ENCODE results near the gene PLCH1. TPM values are rescaled to one million over a fixed set of nuclear protein-coding genes. Genes with fewer than 3 reads are reported as not detected.

Gene PLCH1
- total RNA-seq, 6 donors from 2014 or later = 7.7 to 26.3 (median 13.6) TPM

DNA sequence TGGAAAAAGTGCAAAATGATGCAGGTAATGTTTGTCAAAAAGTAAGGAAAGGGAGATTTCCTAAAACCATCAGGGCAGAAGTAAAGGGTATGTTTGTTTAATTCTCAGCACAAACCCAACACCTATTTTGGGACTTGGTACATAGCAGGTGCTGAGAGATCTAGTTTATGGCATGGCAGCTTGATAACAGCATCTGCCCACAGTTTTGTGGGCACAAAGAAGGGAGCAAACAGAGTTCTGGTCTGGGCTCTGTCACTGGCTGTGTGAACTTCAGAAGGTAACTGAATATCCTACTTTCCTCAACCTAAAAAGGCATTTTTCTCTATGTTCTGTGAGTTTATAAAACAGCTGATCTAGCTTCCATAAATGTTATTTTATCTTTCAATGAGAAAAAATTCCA lies 141.6 kb downstream of the PLCH1 start:
- Histone ChIP-seq H3K9me3 (no peaks in the 10 kb centered on the region), H3K36me3 (no peaks in the 10 kb centered on the region), H3K27me3 (no peaks in the 10 kb centered on the region), H3K27ac (no peak overlapping the region), H3K4me3 (no peak overlapping the region), H3K4me1 (no peaks in the 10 kb centered on the region)
- DNase-seq (no peak), ATAC-seq (ENCODE audit: low FRiP score in 2 of 2) (no peak)
- TF ChIP-seq EP300 (IDR thresholded peaks at IDR 0.05) (no peak), POLR2A (IDR thresholded peaks at IDR 0.05) (no peak), POLR2AphosphoS5 (IDR thresholded peaks at IDR 0.05) (no peak)
- TF ChIP-seq, protein P1, sequence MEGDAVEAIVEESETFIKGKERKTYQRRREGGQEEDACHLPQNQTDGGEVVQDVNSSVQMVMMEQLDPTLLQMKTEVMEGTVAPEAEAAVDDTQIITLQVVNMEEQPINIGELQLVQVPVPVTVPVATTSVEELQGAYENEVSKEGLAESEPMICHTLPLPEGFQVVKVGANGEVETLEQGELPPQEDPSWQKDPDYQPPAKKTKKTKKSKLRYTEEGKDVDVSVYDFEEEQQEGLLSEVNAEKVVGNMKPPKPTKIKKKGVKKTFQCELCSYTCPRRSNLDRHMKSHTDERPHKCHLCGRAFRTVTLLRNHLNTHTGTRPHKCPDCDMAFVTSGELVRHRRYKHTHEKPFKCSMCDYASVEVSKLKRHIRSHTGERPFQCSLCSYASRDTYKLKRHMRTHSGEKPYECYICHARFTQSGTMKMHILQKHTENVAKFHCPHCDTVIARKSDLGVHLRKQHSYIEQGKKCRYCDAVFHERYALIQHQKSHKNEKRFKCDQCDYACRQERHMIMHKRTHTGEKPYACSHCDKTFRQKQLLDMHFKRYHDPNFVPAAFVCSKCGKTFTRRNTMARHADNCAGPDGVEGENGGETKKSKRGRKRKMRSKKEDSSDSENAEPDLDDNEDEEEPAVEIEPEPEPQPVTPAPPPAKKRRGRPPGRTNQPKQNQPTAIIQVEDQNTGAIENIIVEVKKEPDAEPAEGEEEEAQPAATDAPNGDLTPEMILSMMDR (IDR thresholded peaks at IDR 0.05) = no peak

DNA sequence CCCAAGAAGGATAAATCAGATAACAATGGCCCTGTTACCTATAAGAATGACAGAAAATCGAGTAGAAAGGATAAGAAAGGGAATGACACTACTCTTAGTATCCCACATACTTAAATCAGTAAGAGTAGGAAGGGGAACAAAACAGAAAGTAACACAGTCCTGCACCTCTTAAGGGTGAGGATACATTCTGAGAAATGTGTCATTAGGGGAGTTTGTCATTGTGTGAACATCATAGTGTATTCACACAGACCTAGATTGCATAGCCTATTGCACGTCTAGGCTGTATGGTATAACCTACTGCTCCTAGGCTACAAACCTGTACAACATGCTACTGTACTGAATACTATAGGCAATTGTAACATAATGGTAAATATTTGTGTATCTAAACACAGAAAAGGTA lies 142.6 kb downstream of the PLCH1 start:
- WGBS, 2 donors = 28 to 30% methylated on average over 2 of the region's 2 CpGs
- DNase-seq = no peak
- no peaks in the 10 kb centered on the region for H3K27me3 ChIP-seq

DNA sequence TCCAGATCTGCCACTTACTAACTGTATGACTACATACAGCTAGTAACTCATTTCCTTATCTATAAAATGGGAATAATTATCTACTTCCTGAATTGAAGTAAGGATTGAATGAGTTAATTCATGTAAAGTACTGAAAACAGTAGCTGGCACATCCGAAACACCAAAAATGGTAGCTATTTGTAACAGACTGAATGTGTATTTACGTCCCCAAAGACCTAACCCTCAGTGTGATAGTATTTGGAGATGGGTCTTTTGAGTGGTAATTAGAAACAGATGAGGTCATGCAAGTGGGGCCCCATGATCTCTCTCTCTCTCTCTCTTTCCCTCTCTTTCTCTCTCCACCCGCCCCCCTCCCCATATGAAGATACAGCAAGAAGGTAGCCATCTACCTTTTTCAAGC lies 146.2 kb downstream of the PLCH1 start:
- ATAC-seq (ENCODE audit: low FRiP score in 2 of 2) = no peak
- no peaks in the 10 kb centered on the region for H3K9me3 ChIP-seq
- no peak overlapping the region for H3K27ac ChIP-seq
- no peaks in the 10 kb centered on the region for H3K27me3 ChIP-seq
- no peak for DNase-seq
- H3K4me3 ChIP-seq = no peak overlapping the region
- WGBS, 2 donors = 80 to 91% methylated on average over 3 of the region's 3 CpGs
- TF ChIP-seq EP300 (IDR thresholded peaks at IDR 0.05) = no peak
- no peak for TF ChIP-seq POLR2A (IDR thresholded peaks at IDR 0.05)
- TF ChIP-seq, protein P1 (IDR thresholded peaks at IDR 0.05) = no peak
- TF ChIP-seq POLR2AphosphoS5 (IDR thresholded peaks at IDR 0.05) = no peak
- peaks cover 0 to 5% (median 0%) of the 10 kb centered on the region in 4 donors for H3K4me1 ChIP-seq
- no peaks in the 10 kb centered on the region for H3K36me3 ChIP-seq

More for the DNA sequence above, 142.6 kb downstream of the PLCH1 start:
- no peaks in the 10 kb centered on the region for H3K9me3 ChIP-seq
- ATAC-seq (ENCODE audit: low FRiP score in 2 of 2) = no peak
- no peaks in the 10 kb centered on the region for H3K4me1 ChIP-seq
- TF ChIP-seq POLR2AphosphoS5 (IDR thresholded peaks at IDR 0.05) = no peak
- TF ChIP-seq, protein P1 (IDR thresholded peaks at IDR 0.05) = no peak
- no peak for TF ChIP-seq EP300 (IDR thresholded peaks at IDR 0.05)
- TF ChIP-seq POLR2A (IDR thresholded peaks at IDR 0.05) = no peak
- H3K27ac ChIP-seq = no peak overlapping the region
- H3K4me3 ChIP-seq = no peak overlapping the region
- H3K36me3 ChIP-seq = no peaks in the 10 kb centered on the region

DNA sequence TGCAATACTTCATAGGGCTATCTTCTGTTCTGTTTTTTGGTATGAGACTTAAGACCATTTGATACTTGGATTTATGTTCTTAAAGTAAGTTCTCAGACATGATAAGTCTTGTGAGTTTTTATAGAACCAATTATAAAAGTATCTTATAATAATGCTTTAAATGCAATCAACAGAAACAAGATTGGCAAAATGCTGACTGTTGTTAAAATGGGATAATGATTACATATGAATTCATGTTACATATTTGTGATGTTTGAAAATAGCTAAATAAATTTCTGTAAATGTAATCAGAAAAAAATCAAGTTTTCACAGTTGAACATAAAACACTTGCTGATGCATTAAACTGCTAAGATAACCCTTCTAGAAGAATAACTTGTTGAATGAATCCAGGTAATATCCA lies 148.3 kb downstream of the PLCH1 start:
- H3K9me3 ChIP-seq = no peaks in the 10 kb centered on the region
- DNase-seq = no peak
- no peak for ATAC-seq (ENCODE audit: low FRiP score in 2 of 2)
- no peaks in the 10 kb centered on the region for H3K27me3 ChIP-seq
- H3K4me3 ChIP-seq = no peak overlapping the region
- H3K36me3 ChIP-seq = no peaks in the 10 kb centered on the region
- no peak overlapping the region for H3K27ac ChIP-seq
- TF ChIP-seq, protein P1 (IDR thresholded peaks at IDR 0.05) = no peak
- no peak for TF ChIP-seq POLR2AphosphoS5 (IDR thresholded peaks at IDR 0.05)
- TF ChIP-seq EP300 (IDR thresholded peaks at IDR 0.05) = no peak
- no peak for TF ChIP-seq POLR2A (IDR thresholded peaks at IDR 0.05)
- peaks cover 0 to 5% (median 0%) of the 10 kb centered on the region in 4 donors for H3K4me1 ChIP-seq

DNA sequence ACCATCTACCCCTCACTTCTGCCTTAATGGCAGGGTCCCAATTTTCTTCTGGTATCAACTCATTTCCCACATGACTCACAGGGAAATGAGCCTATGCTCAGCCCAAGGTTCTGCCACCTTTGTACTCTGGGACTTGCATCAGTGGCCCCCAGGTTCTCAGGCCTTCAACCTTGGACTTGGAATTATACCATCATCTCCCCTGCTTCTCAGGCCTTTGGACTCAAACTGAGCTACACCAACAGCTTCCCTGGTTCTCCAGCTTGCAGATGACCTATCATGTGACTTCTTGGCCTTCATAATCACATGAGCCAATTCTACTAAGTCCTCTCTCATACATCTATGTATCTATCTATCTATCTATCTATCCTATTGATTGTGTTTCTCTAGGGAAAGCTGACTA lies 149.5 kb downstream of the PLCH1 start:
- no peak for TF ChIP-seq POLR2AphosphoS5 (IDR thresholded peaks at IDR 0.05)
- TF ChIP-seq POLR2A (IDR thresholded peaks at IDR 0.05) = no peak
- no peak for TF ChIP-seq EP300 (IDR thresholded peaks at IDR 0.05)
- TF ChIP-seq, protein P1 (IDR thresholded peaks at IDR 0.05) = no peak
- DNase-seq (no peak), ATAC-seq (ENCODE audit: low FRiP score in 2 of 2) (no peak)
- H3K9me3 ChIP-seq = no peaks in the 10 kb centered on the region
- H3K27ac ChIP-seq = no peak overlapping the region
- H3K27me3 ChIP-seq = no peaks in the 10 kb centered on the region
- H3K4me3 ChIP-seq = no peak overlapping the region
- peaks cover 0 to 5% (median 0%) of the 10 kb centered on the region in 4 donors for H3K4me1 ChIP-seq
- no peaks in the 10 kb centered on the region for H3K36me3 ChIP-seq
